ENCODE measurements around the gene CCS. TPM values are rescaled to one million over a fixed set of nuclear protein-coding genes. Genes with fewer than 3 reads are reported as not detected.
"Not testable (repeated sequence)": the region's sequence is repeated elsewhere in the genome, so short reads cannot be mapped to it uniquely, and the experiment has no call there.

CCS gene
- polyA plus RNA-seq, 10 donors: 27.3 to 47.6 (median 31.5) TPM

DNA sequence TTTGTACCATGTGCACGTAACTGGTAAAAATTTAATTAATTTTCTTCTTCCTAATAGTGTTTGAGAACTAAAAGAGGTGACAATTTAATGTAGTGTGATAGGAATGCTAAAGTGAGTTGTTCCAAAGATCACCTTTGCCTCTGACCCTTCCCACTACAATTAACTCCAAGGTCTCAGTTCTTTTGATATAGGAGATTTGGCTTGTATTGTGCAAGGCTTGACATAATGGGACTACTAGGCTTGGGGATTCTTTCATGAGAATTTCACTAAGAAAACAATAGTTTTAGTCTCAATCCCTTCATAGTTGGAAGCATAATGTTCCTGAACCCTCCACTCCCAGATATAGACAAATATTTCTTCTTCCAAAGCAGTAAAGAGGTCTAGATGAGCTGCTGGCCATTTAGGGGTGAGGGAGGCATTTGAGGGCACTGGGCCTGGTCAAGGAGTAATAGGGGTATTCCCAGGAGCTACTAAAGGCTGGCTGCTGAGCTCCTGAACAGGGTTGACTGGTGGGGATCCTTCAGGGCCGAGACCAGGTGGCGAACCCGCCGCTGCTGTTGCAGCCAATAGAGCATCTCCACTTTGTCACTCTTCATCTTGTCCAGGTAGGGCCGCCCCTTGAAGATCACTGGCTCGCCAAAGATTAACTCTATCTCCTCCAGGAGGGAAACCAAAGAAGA is 2.8 kb upstream of the CCS start:
- no peak for DNase-seq

GRCh38 chr11:66591175-66591574 is 1.8 kb upstream of the CCS start:
- no peak for DNase-seq

GRCh38 chr11:66593303-66593635 is 284 bp downstream of the CCS start:
- no peak for DNase-seq

DNA sequence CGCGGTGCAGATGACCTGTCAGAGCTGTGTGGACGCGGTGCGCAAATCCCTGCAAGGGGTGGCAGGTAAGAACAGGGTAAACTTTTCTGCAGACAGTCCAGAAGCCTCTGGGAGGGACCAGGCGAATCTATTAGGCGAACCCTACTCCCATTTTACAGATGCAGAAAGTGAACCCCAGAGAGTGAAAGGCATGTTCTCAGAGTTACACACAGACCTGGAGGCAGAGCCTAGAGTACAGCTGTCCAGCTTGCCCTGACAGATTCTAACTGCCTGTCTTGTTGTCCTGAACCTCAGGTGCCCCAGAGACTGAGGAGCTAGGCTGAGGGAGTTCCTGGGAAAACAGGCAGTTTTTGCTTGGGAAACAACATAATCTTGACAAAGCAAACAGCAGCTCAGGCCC is 665 bp downstream of the CCS start:
- DNase-seq: no peak

DNA sequence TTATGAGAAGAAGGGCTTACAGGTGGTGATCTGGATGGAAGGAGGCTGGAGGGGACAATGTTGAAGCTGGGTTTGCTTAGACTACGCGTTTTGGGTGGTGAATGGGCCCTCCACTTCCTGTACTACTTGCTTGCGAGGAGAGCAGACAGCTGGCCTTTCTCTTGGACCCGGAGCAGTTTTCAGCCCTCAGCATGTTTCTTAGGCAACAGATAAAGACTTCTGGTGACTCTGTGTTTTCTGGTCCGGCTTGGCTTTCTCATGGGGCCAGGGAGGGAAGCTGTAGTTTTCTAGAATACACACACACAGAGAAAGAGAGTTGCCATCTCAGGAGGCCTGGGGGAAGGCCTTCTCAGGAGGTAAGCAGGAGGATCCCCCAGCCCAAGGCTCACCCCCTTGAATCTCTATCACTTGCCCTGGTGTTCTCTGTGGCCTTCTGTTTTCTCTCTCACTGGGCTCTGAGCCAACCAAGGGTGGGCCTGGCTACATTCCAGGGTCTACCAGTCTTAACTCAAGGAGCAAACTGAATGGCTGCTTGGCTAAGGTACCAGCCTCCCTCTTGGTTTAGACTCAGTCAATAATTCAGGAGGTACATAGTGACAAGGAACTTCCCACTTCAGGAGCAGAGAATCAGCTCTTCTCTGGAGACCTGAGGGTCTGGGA is 2.4 kb downstream of the CCS start:
- no peak for DNase-seq

- DNase-seq: no peak
These were observed 6.0 kb downstream of the CCS start for GRCh38 chr11:66598993-66599392.

DNA sequence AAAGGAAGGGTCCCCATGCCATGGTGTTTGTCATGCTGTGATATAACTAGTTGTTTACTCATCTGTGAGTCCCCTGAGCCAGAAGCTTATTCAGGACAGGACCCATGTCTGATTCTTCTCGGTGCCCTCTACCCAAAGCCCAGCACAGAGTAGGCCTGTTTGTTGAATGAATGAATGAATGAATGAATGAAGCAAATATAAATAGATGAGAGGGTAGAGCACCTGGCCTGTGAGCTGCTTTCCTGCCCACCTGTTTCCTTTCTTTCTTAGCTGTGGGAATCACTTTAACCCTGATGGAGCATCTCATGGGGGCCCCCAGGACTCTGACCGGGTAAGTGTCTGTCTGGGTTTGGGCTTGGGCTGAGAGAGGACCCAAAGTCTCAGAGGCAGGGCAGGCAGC is 7.2 kb downstream of the CCS start:
- DNase-seq: no peak

- DNase-seq: no peak
These were observed 7.7 kb downstream of the CCS start for GRCh38 chr11:66600631-66601233.

- no peak for DNase-seq
These were observed 10.1 kb downstream of the CCS start for GRCh38 chr11:66603072-66603471.

DNA sequence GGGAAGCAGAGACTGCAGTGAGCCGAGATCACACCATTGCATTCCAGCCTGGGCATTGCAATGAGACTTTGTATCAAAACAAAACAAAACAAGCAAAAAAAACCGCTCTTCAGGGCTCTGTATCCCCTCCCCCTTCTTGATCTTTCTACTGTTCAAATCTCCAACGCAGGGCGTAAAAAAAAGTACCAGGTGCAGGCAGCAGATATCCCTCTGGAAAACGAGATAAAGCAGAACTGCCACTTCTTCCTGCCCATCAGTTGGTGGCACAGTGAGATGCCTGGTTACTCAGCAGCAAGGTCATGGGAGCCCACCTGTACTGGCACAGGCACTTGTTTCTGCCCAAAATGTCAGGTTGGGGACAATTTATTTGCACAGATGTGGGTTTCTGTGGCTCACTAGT is 11.2 kb downstream of the CCS start:
- no peak for DNase-seq

DNA sequence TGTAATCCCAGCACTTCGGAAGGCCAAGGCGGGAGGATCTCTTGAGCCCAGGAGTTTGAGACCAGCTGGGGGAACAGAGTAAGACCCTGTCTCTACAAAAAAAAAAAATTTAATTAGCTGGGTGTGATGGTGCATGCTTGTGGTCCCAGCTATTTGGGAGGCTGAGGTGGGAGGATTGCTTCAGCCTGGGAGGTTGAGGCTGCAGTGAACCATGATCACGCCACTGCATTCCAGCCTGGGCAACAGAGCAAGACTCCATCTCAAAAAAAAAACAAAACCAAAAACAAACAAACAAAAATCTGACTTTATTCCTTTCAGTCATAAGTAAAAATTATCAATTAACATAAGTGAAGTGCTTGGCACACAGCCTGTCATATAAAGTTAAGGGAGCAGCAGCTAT is 13.6 kb downstream of the CCS start:
- not testable (repeated sequence) for DNase-seq

GRCh38 chr11:66607126-66607834 is 14.3 kb downstream of the CCS start:
- DNase-seq: peak in 2 of 3 donors; percentile 67 to 71

GRCh38 chr11:66609721-66610617 is 17.0 kb downstream of the CCS start:
- no peak for DNase-seq

DNA sequence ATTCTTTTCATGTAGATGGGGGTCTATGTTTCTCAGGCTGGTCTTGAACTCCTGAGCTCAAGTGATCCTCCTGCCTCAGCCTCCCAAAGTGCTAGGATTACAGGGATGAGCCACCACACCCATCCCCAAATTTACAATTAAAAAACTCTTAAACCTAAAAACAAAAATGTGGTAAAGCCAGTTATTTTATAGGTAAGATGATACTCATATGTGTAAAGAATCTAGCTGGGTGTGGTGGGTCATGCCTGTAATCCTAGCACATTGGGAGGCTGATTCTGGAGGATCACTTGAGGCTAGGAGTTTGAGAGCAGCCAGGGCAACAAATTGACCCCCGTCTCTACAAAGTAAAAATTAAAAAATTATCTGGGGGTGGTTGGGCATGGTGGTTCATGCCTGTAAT is 19.5 kb downstream of the CCS start:
- DNase-seq: no peak

DNA sequence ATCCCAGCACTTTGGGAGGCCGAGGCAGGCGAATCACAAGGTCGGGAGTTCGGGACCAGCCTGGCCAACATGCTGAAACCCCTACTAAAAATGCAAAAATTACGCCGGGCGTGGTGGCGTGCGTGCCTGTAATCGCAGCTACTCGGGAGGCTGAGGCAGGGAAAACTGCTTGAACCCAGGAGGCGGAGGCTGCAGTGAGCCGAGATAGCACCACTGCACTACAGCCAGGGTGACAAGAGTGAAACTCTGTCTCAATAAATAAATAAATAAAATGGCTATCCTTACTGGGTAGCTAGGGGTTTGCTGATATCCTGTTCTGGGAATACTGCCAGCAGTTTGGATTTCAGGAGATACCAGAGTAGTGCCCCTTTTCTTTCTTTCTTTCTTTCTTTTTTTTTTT is 21.1 kb downstream of the CCS start:
- no peak for DNase-seq

DNA sequence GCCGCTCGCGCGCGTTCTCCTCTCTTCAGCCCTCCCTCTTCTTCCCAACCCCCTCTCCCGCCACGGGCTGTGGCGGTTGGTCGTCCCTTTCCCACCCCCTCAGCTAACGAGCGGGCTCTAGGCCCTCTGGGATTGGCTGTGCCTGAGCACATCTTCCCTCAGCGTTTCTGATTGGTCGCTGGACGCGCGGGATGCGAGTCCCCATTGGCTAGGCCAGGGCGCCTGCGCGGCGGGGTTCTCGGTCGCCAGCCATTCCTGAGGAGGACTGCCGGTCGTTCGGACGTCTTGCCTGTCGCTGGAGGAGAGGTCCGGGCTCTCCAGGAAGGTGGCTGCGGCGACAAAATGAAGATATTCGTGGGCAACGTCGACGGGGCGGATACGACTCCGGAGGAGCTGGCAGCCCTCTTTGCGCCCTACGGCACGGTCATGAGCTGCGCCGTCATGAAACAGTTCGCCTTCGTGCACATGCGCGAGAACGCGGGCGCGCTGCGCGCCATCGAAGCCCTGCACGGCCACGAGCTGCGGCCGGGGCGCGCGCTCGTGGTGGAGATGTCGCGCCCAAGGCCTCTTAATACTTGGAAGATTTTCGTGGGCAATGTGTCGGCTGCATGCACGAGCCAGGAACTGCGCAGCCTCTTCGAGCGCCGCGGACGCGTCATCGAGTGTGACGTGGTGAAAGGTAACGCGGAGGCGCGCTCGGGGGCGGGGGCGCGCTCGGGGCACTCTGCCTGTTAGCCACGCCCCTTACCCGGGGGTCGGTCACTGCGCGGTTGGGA is 23.6 kb downstream of the CCS start, which contains the start of gene RBM14:
Gene RBM14, plus strand, starts transcription at position 252 of the 776 bp plus-strand sequence. Its CDS starts 91 bp downstream, at position 343.
- DNase-seq: peak; percentile 99 to 100 (median 100)

DNA sequence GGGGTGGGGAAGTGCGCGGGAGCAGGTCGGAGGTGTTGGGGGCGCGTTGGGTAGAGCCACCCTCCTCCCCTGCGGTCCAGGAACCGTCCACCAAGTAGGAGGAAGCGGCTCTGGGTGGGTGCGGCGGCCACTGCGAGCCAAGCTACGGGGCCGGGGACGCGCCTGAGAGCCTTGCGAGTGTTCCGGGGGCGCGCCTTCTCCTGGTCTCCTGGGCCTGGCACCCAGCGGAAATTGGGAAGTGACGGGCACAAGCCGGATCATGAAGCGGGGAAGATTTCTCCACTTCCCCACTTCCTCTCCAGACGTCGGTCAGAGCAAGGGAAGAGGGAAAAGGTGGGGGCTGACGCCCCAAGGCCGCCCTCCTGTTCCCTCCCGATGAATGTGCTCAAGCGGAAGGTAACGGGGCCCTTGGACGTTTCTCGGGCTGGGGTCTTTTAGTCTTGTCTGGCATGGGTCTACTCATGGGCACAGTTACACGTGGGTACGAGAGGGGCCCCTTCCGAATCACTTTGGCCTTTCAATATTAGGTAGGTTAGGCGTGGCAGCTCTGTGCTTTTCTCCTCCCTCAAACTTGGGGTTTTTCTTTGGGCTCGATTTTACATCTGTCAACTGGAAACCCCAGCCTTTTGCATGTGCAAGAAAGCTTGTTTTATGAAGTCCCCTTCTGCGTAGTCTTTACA is 24.3 kb downstream of the CCS start:
- DNase-seq: no peak

- DNase-seq: peak in 1 of 3 donors; percentile 28
These were observed 26.1 kb downstream of the CCS start for GRCh38 chr11:66619080-66619554.

DNA sequence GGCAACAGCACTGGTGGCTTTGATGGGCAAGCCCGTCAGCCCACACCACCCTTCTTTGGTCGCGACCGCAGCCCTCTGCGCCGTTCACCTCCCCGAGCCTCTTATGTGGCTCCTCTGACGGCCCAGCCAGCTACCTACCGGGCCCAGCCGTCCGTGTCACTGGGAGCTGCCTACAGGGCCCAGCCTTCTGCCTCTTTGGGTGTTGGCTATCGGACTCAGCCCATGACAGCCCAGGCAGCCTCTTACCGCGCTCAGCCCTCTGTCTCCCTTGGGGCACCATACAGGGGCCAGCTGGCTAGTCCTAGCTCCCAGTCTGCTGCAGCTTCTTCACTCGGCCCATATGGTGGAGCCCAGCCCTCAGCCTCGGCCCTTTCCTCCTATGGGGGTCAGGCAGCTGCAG is 31.5 kb downstream of the CCS start:
- DNase-seq: no peak
